Colonic mucosa (tissue), 4 donors: ENCODE measurements around the gene BRCC3. TPM values are rescaled to one million over a fixed set of nuclear protein-coding genes. Genes with fewer than 3 reads are reported as not detected.
"Not testable (repeated sequence)": the region's sequence is repeated elsewhere in the genome, so short reads cannot be mapped to it uniquely, and the experiment has no call there.

Experiments
- DNase-seq: peaks from one replicate; pipeline ENCODE4 v3.0.0-alpha.2; 2020
- H3K27ac ChIP-seq: fragments of 200-600 bp; one replicate; pipeline ENCODE4 v1.8.0; 2021
- H3K27me3 ChIP-seq: fragments of 200-600 bp; one replicate; pipeline ENCODE4 v1.8.0; 2021
- H3K36me3 ChIP-seq: fragments of 200-600 bp; one replicate; pipeline ENCODE4 v1.8.0; 2021
- H3K4me1 ChIP-seq: fragments of 200-600 bp; one replicate; pipeline ENCODE4 v1.8.0; 2021; ENCODE audit warnings: mild to moderate bottlenecking
- H3K4me3 ChIP-seq: fragments of 200-600 bp; one replicate; pipeline ENCODE4 v1.8.0; 2021
- H3K9ac ChIP-seq, 2 donors: one replicate each; pipeline ENCODE4 v1.7.0; 2013; ENCODE audit warnings: control low read depth in 2 of 2, low read depth in 2 of 2, low read length in 2 of 2
- H3K9me3 ChIP-seq: fragments of 200-600 bp; one replicate; pipeline ENCODE4 v1.8.0; 2021
- CTCF ChIP-seq: fragments of 200-600 bp; IDR thresholded peaks from one replicate; pipeline ENCODE4 v1.8.0; 2022; ENCODE audit warnings: antibody characterized with exemption, mild to moderate bottlenecking
- intact Hi-C: fragments of 100-400 bp; cut with DNase I; formaldehyde crosslinking; loops from one replicate; pipeline ENCODE4 v1.14.1; 2022
- total RNA-seq, 2 donors: library from RNA; stranded (reverse); fragmentation: NEBNext Ultra II Directional in 1 of 2; extraction: Animal tissue kit (Norgen Biotek cat#: 25700) in 1 of 2; gene quantifications; one replicate each; pipeline ENCODE4 v1.2.1, GENCODE V29; 2021
- donor health status: healthy.
- donor health status: DM: no; HTN: no; CAD: no.
- donor health status: DM: no; HTN: no; CAD: no.

Gene BRCC3
- total RNA-seq, 2 donors from 2014 or later, result 45.6 to 45.9 TPM

DNA sequence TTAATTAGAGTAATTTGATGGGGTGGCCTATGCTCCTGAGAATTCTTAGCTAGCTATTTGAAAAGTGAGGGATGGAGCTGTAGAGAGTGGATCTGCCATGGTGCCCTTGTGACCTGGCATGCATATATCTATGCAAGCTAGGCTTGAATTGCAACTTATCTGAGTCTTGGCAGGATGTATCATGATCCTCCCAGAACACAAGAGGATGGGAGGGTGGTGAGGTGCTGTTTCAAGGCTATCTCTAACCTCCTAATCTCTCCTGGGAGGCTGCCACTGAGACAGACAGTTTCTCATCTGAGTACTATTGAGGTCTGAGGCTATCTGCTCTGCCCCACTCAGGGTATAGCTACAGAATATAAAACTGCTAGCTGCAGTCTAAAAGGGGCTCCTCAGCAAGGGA, 56.6 kb downstream of the BRCC3 start:
- H3K9me3 ChIP-seq, result no peaks in the 10 kb centered on the region
- H3K36me3 ChIP-seq, result no peaks in the 10 kb centered on the region
- intact Hi-C loops, result no loop called here
- H3K4me3 ChIP-seq, result no peak overlapping the region
- H3K9ac ChIP-seq, result no peak overlapping the region
- H3K27me3 ChIP-seq, result no peaks in the 10 kb centered on the region
- no peak for TF ChIP-seq CTCF
- H3K4me1 ChIP-seq, result no peaks in the 10 kb centered on the region
- no peak for DNase-seq
- H3K27ac ChIP-seq, result no peak overlapping the region

GRCh38 chrX:155132110-155132509, 60.8 kb downstream of the BRCC3 start:
- Histone ChIP-seq H3K9me3 (no peaks in the 10 kb centered on the region), H3K4me1 (no peaks in the 10 kb centered on the region), H3K9ac (no peak overlapping the region), H3K4me3 (no peak overlapping the region), H3K27ac (no peak overlapping the region), H3K36me3 (no peaks in the 10 kb centered on the region), H3K27me3 (no peaks in the 10 kb centered on the region)
- TF ChIP-seq CTCF, result no peak
- DNase-seq, result no peak
- intact Hi-C loops, result no loop called here

DNA sequence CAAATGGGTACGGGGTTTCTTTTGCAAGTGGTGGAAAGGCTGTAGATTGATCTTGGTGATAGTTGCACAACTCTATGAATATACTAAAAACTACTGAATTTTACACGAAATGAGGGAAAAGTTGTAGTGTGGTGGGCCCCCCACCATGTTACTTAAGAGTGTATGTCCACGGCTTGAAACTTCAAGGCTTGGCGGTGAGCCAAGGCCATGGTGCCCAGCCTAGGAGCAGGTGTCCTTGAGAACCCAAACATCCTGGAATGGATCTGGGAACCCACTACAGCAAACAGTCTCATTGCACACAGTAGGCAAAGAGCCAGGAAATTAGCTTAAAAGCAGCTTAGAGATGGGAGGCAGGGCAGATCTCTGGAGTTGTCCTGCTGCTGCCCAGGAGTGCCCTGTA, 62.9 kb downstream of the BRCC3 start:
- Histone ChIP-seq H3K4me3 (no peak overlapping the region), H3K4me1 (no peaks in the 10 kb centered on the region), H3K36me3 (no peaks in the 10 kb centered on the region), H3K27me3 (no peaks in the 10 kb centered on the region), H3K27ac (no peak overlapping the region), H3K9ac (no peak overlapping the region), H3K9me3 (no peaks in the 10 kb centered on the region)
- no peak for TF ChIP-seq CTCF
- intact Hi-C loops, result no loop called here
- DNase-seq, result no peak

DNA sequence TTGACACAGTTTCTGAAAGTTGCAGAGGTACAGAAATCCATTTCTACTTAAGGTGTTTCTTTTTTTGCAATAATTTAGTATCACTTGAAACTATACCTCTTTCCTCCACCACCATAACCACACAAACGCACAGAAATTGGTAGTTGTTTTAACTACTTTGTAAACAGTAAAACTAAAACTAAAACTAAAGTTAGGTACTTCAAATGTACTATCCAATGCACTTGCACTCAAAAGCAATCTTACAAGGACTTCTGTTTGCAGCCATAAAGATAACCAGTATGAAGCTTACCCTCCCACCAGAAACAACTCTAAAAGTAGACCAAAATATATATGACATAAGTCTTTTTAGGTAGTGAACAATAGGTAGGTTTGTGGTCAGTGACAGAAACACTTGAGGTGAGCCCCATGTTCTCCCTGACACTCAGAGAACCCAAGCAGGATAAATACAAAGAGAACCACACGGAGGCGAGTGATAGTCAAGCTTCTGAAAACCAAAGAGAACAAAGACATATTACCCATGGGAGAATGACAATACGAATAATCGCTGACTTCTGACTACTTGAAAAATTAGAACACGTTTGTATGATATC, 72.7 kb downstream of the BRCC3 start:
- Histone ChIP-seq H3K9me3 (no peaks in the 10 kb centered on the region), H3K27me3 (no peaks in the 10 kb centered on the region)

DNA sequence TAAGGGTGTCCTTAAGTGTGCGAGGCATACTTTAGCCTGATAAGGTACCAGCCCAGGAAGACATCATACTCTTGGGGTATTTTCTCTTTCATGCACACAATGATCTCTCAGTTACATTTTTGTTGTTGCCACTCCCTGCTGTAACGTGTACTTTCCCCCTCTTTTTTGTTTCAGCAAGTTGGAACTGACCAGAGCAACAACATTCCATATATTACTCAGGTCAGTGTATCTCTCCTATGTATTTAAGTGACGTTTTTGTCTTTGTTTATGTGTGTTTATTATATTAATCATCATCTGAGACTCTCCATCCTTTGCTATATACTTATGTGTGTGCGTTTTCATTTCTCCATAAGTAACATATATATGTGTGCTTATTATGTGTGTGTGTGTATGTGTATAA, 73.6 kb downstream of the BRCC3 start:
- H3K9ac ChIP-seq, result no peak overlapping the region
- H3K9me3 ChIP-seq, result no peaks in the 10 kb centered on the region
- no peak overlapping the region for H3K27ac ChIP-seq
- no peaks in the 10 kb centered on the region for H3K36me3 ChIP-seq
- no peak for TF ChIP-seq CTCF
- no peaks in the 10 kb centered on the region for H3K27me3 ChIP-seq
- intact Hi-C loops, result no loop called here
- no peaks in the 10 kb centered on the region for H3K4me1 ChIP-seq
- DNase-seq, result no peak
- no peak overlapping the region for H3K4me3 ChIP-seq

More for the DNA sequence above, 72.7 kb downstream of the BRCC3 start:
- intact Hi-C loops, result no loop called here
- DNase-seq, result no peak
- no peak for TF ChIP-seq CTCF
- Histone ChIP-seq H3K36me3 (no peaks in the 10 kb centered on the region), H3K4me1 (no peaks in the 10 kb centered on the region), H3K27ac (no peak overlapping the region), H3K4me3 (no peak overlapping the region), H3K9ac (no peak overlapping the region)

- H3K36me3 ChIP-seq, H3K9ac ChIP-seq, DNase-seq, H3K4me1 ChIP-seq, H3K4me3 ChIP-seq, H3K9me3 ChIP-seq, H3K27ac ChIP-seq, intact Hi-C loops, H3K27me3 ChIP-seq: not testable (repeated sequence)
Observed at GRCh38 chrX:155147612-155148011, 76.3 kb downstream of the BRCC3 start.

GRCh38 chrX:155148166-155148565, 76.9 kb downstream of the BRCC3 start:
- H3K4me1 ChIP-seq, H3K36me3 ChIP-seq, H3K27me3 ChIP-seq, H3K9ac ChIP-seq, H3K9me3 ChIP-seq, H3K4me3 ChIP-seq, DNase-seq, H3K27ac ChIP-seq, intact Hi-C loops: not testable (repeated sequence)
